Small intestine (tissue), 7 donors: Measurements from ENCODE around the gene LRP1B. TPM values are rescaled to one million over a fixed set of nuclear protein-coding genes. Genes with fewer than 3 reads are reported as not detected.

ENCODE experiments used
- DNase-seq, 2 donors: peaks; one replicate each; pipeline versions ENCODE4 v3.0.0 to v3.0.0-alpha.2; 2013
- FAIRE-seq: peaks from 2 replicates; lab custom pipeline; 2012; peaks lifted over from hg19 to GRCh38; lab: Jason Lieb, UNC
- H3K27ac ChIP-seq, 3 donors: one replicate each; pipeline ENCODE4 v1.5.1; 2013; ENCODE audit warnings: low read length in 2 of 3, mild to moderate bottlenecking in 2 of 3, control low read depth in 1 of 3, inconsistent platforms in 1 of 3, low read depth in 1 of 3, moderate library complexity in 1 of 3
- H3K27me3 ChIP-seq, 3 donors: one replicate each; pipeline ENCODE4 v1.6.1; 2013; ENCODE audit warnings: low read length in 3 of 3, inconsistent platforms in 1 of 3; ENCODE audit not compliant: control insufficient read depth in 3 of 3, insufficient read depth in 3 of 3
- H3K36me3 ChIP-seq, 3 donors: one replicate each; pipeline ENCODE4 v1.6.1; 2013; ENCODE audit warnings: low read length in 3 of 3, inconsistent platforms in 1 of 3, low read depth in 1 of 3, mild to moderate bottlenecking in 1 of 3, moderate library complexity in 1 of 3; ENCODE audit not compliant: control insufficient read depth in 3 of 3, insufficient read depth in 2 of 3
- H3K4me1 ChIP-seq, 3 donors: one replicate each; pipeline ENCODE4 v1.6.1; 2013; ENCODE audit warnings: low read length in 2 of 3, inconsistent platforms in 1 of 3, low read depth in 1 of 3, mild to moderate bottlenecking in 1 of 3, moderate library complexity in 1 of 3; ENCODE audit not compliant: control insufficient read depth in 3 of 3, insufficient read depth in 2 of 3
- H3K4me3 ChIP-seq, 3 donors: one replicate each; pipeline ENCODE4 v1.5.1; 2013; ENCODE audit warnings: low read length in 3 of 3, control low read depth in 1 of 3, inconsistent platforms in 1 of 3, low read depth in 1 of 3, mild to moderate bottlenecking in 1 of 3, moderate library complexity in 1 of 3
- H3K9me3 ChIP-seq, 2 donors: one replicate each; pipeline ENCODE4 v1.6.1; 2013; ENCODE audit warnings: low read depth in 1 of 2, low read length in 1 of 2; ENCODE audit not compliant: control insufficient read depth in 2 of 2, insufficient read depth in 1 of 2
- WGBS, 3 donors: extraction: QIAGEN DNeasy Blood & Tissue Kit; methylation state at CpG; one replicate each; pipeline ENCODE4 v1.1.7; 2013; 5-methylcytosine and 5-hydroxymethylcytosine counted together
- polyA plus RNA-seq, 4 donors: library from polyadenylated mRNA; stranded (reverse) in 3 of 4; unstranded in 1 of 4; fragments of 200-250 nt in 3 of 4; fragments of 120-200 nt in 1 of 4; gene quantifications; one replicate each; pipeline versions ENCODE4 v1.2.1 to v1.2.3, GENCODE V29; 2013
- donor health status: healthy with polysubstance abuse.
- donor health status: control.
- donor health status: control.
- donor health status: Bipolar disorder and iron deficiency.
- donor health status: healthy.

The LRP1B gene
- polyA plus RNA-seq, 4 donors = 0.07 to 0.64 TPM; not detected in 2

DNA sequence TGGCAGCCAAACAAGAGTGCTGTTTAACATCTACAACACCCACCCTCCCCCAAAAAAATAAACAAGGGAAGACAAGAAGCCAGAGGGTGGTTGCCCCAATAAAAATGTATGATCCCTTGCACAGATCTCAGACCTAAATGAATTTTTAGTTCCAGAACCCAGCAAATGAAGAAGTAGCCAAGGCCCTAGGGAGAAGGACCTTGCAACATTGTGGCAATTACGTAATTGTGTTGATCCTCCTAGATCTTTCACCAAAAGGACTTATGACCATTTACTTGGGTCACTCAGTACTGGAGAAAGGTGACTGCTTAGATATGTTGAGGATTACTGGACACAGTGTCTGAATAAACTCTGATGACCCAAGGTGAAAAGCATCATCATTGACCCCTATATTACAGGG, 1393.8 kb downstream of the LRP1B start:
- no peak overlapping the region for H3K27ac ChIP-seq
- H3K27me3 ChIP-seq = no peaks in the 10 kb centered on the region
- no peak overlapping the region for H3K4me3 ChIP-seq
- no peak for DNase-seq
- FAIRE-seq = no peak
- no peaks in the 10 kb centered on the region for H3K9me3 ChIP-seq
- no peaks in the 10 kb centered on the region for H3K4me1 ChIP-seq
- no peaks in the 10 kb centered on the region for H3K36me3 ChIP-seq
- 61 to 91% (median 84%) methylated on average over 1 of the region's 1 CpG for WGBS, 3 donors

- DNase-seq (no peak), FAIRE-seq (no peak)
- no peak overlapping the region for H3K27ac ChIP-seq
- H3K4me3 ChIP-seq = no peak overlapping the region
- no peaks in the 10 kb centered on the region for H3K4me1 ChIP-seq
- 48 to 68% (median 51%) methylated on average over 3 of the region's 3 CpGs for WGBS, 3 donors
- H3K36me3 ChIP-seq = no peaks in the 10 kb centered on the region
- no peaks in the 10 kb centered on the region for H3K27me3 ChIP-seq
- no peaks in the 10 kb centered on the region for H3K9me3 ChIP-seq
Measured at GRCh38 chr2:140734992-140735391, 1395.8 kb downstream of the LRP1B start.

DNA sequence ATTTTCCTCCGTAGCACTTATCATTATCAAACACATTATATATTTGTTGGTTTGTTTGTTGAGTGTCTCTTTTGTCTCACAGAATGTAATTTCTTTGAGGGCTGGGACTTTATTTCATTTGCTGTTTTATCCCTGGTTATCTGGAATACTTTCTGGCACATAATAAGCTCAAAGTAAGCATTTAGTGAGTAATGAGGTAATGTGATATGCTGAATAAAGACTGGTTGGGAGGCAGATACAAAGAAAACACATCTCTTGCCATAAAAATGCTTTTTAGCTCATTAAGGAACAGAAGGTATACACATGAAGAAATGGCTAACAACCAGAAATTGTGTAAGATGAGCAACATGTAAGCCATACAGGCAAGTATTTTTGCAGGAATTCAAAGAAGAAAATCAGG, 1411.8 kb downstream of the LRP1B start:
- Histone ChIP-seq H3K27me3 (no peaks in the 10 kb centered on the region), H3K36me3 (no peaks in the 10 kb centered on the region), H3K4me3 (no peak overlapping the region), H3K9me3 (no peaks in the 10 kb centered on the region), H3K27ac (no peak overlapping the region), H3K4me1 (no peaks in the 10 kb centered on the region)
- WGBS, 3 donors = 27 to 79% (median 75%) methylated on average over 1 of the region's 1 CpG
- no peak for DNase-seq
- FAIRE-seq = no peak

- 68 to 79% (median 73%) methylated on average over 2 of the region's 2 CpGs for WGBS, 3 donors
- Histone ChIP-seq H3K36me3 (no peaks in the 10 kb centered on the region), H3K9me3 (no peaks in the 10 kb centered on the region), H3K4me3 (no peak overlapping the region), H3K4me1 (no peaks in the 10 kb centered on the region), H3K27me3 (no peaks in the 10 kb centered on the region), H3K27ac (no peak overlapping the region)
- no peak for FAIRE-seq
- no peak for DNase-seq
Measured at GRCh38 chr2:140717481-140717880, 1413.3 kb downstream of the LRP1B start.

DNA sequence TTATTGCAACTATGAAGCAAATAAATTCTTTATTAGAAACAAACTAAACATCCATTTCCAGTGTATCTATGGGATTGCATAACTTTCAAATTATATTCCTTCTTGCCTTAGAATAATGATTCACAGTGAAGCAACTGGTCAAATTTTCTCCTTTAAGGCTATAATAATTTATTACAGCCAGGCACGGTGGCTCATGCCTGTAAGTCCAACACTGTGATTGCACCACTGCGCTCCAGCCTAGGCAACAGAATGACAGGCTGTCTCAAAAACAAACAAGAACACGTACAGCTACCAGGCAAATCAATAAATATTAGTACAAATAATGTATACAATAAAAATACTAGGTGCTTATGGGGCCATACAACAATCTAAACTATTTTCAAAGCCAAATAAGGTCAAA, 1416.2 kb downstream of the LRP1B start:
- Histone ChIP-seq H3K27me3 (no peaks in the 10 kb centered on the region), H3K4me1 (no peaks in the 10 kb centered on the region), H3K4me3 (no peak overlapping the region), H3K36me3 (no peaks in the 10 kb centered on the region), H3K27ac (no peak overlapping the region), H3K9me3 (no peaks in the 10 kb centered on the region)
- FAIRE-seq (no peak), DNase-seq (no peak)
- WGBS, 3 donors = 40 to 63% (median 44%) methylated on average over 3 of the region's 3 CpGs

- no peaks in the 10 kb centered on the region for H3K27me3 ChIP-seq
- no peak overlapping the region for H3K27ac ChIP-seq
- H3K4me1 ChIP-seq = no peaks in the 10 kb centered on the region
- FAIRE-seq (no peak), DNase-seq (no peak)
- 55 to 68% (median 62%) methylated on average over 3 of the region's 3 CpGs for WGBS, 3 donors
- no peaks in the 10 kb centered on the region for H3K36me3 ChIP-seq
- no peak overlapping the region for H3K4me3 ChIP-seq
- H3K9me3 ChIP-seq = no peaks in the 10 kb centered on the region
Measured at GRCh38 chr2:140711867-140712266, 1418.9 kb downstream of the LRP1B start.

- DNase-seq (no peak), FAIRE-seq (no peak)
- Histone ChIP-seq H3K4me1 (no peaks in the 10 kb centered on the region), H3K27me3 (no peaks in the 10 kb centered on the region), H3K36me3 (no peaks in the 10 kb centered on the region), H3K27ac (no peak overlapping the region), H3K4me3 (no peak overlapping the region), H3K9me3 (no peaks in the 10 kb centered on the region)
- whole genome bisulfite sequencing, 3 donors = 84 to 86% (median 86%) methylated on average over 5 of the region's 5 CpGs
Measured at GRCh38 chr2:140701726-140702125, 1429.1 kb downstream of the LRP1B start.

GRCh38 chr2:140698636-140699035, 1432.2 kb downstream of the LRP1B start:
- WGBS, 3 donors = 50 to 68% (median 54%) methylated on average over 2 of the region's 2 CpGs
- no peak for FAIRE-seq
- H3K27ac ChIP-seq = no peak overlapping the region
- H3K27me3 ChIP-seq = no peaks in the 10 kb centered on the region
- DNase-seq = no peak
- no peaks in the 10 kb centered on the region for H3K36me3 ChIP-seq
- H3K4me1 ChIP-seq = no peaks in the 10 kb centered on the region
- no peaks in the 10 kb centered on the region for H3K9me3 ChIP-seq
- no peak overlapping the region for H3K4me3 ChIP-seq

GRCh38 chr2:140696449-140696848, 1434.4 kb downstream of the LRP1B start:
- peak in 1 of 2 donors; percentile 3 for DNase-seq
- Histone ChIP-seq H3K9me3 (no peaks in the 10 kb centered on the region), H3K4me1 (no peaks in the 10 kb centered on the region), H3K27ac (no peak overlapping the region), H3K36me3 (no peaks in the 10 kb centered on the region), H3K27me3 (no peaks in the 10 kb centered on the region), H3K4me3 (no peak overlapping the region)
- FAIRE-seq = no peak
- WGBS, 3 donors = 70 to 82% (median 82%) methylated on average over 3 of the region's 3 CpGs
